ENCODE measurements around the gene FBLN1. TPM values are rescaled to one million over a fixed set of nuclear protein-coding genes. Genes with fewer than 3 reads are reported as not detected.

Gene FBLN1
- total RNA-seq, 4 donors from 2014 or later, result 131 to 349 (median 293) TPM

GRCh38 chr22:45580726-45581381 is 78.2 kb downstream of the FBLN1 start:
- DNase-seq (ENCODE audit: low spot score) (no peak), ATAC-seq (ENCODE audit: low FRiP score) (no peak)
- TF ChIP-seq CTCF (IDR thresholded peaks at IDR 0.05), result no peak

DNA sequence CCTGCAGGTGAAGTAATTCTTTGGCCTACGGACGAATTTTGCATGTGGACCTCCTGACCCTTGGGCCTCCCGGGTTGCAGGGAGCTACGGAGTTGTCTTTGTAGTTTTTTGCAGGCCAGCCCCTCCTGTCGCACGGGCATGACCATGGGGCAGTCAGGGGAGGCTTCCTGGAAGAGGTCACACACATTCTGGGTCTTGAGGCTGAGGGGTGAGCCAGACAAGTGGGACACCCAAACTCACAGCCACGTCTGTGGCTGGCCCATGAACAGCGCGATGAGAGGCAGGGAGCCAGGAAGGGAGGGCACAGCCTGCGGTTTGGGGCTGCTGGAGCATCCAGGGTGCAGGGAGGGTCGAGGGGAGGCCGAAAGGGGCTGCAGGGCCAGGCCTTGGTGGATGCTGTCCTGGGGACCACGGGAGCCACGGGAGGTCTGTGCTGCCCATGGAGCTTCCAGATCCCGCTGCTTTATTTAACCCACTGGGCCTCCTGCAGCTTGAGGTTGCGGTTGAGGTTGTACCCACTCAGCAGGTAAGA is 78.9 kb downstream of the FBLN1 start:
- DNase-seq (ENCODE audit: low spot score) (no peak), ATAC-seq (ENCODE audit: low FRiP score) (no peak)
- TF ChIP-seq CTCF (IDR thresholded peaks at IDR 0.05), result no peak

DNA sequence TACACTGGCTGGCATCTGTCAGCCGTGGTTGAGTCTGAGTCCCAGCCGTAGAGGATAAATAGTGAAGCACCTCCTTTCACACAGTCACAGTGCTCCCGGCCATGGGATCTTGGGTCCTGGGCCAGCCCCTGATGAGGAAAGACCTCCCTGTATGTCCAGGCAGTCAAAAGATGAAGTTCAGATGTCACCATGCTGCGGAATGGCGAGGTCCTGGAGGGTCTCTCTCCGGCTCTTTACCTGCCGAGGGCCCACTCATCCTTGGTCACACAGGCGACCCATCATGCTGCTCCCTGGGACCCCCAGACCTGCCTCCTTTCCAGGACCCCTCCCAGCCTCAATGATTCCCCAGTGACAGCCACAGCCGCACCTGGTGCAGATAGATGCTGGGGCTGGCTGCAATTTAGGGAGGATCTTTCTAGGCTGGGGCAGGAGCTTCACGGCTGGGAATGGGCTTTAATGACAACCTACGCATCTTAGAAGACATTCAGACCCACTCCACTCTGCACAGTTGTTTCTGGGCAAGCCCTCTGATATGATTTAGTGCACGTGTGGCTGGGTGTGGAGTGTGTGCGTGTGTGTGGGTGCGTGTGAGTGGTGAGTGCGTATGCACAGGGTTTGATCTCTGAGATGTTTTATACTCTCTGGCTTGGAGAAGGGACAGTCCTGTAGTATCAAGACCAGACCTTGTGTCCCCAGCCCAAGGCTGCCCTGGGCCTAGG is 79.7 kb downstream of the FBLN1 start:
- TF ChIP-seq CTCF (IDR thresholded peaks at IDR 0.05), result no peak
- DNase-seq (ENCODE audit: low spot score) (no peak), ATAC-seq (ENCODE audit: low FRiP score) (no peak)

- TF ChIP-seq CTCF (IDR thresholded peaks at IDR 0.05), result no peak
- DNase-seq (ENCODE audit: low spot score) (no peak), ATAC-seq (ENCODE audit: low FRiP score) (no peak)
Measured at GRCh38 chr22:45582955-45583320, 80.3 kb downstream of the FBLN1 start.

- no peak for DNase-seq (ENCODE audit: low spot score)
- no peak for ATAC-seq (ENCODE audit: low FRiP score)
- TF ChIP-seq CTCF (IDR thresholded peaks at IDR 0.05), result no peak
Measured at GRCh38 chr22:45583504-45583903, 80.8 kb downstream of the FBLN1 start.

DNA sequence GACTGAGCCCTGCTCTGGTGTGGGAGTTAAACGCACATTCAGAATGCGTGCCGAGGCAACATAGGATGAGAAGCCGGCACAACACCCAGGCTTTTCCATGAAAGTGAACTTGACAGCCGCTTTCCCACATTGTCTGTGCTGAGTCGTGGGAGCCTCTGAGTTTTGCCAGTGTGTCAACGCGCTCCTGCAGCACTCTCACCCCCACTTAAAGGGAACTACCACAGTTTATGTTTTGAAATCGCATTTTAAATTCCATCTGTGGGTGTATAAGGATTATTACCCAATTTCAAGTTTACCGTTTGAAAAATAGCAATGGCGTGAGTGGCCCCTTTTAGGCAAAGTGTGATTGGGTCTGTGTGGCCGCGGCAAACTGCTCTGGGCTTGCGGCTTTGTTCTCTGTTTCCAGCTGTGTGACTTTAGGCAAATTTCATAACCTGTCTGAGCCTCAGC is 81.5 kb downstream of the FBLN1 start:
- ATAC-seq (ENCODE audit: low FRiP score) (no peak), DNase-seq (ENCODE audit: low spot score) (no peak)
- TF ChIP-seq CTCF (IDR thresholded peaks at IDR 0.05), result no peak
